ENCODE measurements around the gene FXYD5. TPM values are rescaled to one million over a fixed set of nuclear protein-coding genes. Genes with fewer than 3 reads are reported as not detected.

Gene FXYD5
- total and polyA plus RNA-seq, 10 of the 15 experiments (the other 5 are each of a cell fraction or from before 2014, with no cell fraction given), result 30.0 to 159 (median 93.9) TPM

- CTCF ChIA-PET, result interaction anchor here (0.8 to 2.4 kb wide), 3 partner anchors 8 to 56 kb away, joined by 3 to 14 read pairs (median 3); no protein-coding TSS in a partner anchor
- Histone ChIP-seq H3K27ac (ENCODE audit: control insufficient read depth, insufficient read depth) (no peak overlapping the region), H3K9me3 (replicated peaks; ENCODE audit: control insufficient read depth, insufficient read depth, low read length) (no peaks in the 10 kb centered on the region), H2AFZ (ENCODE audit: control insufficient read depth, low read depth, low read length) (no peak overlapping the region), H3K4me3 (no peak overlapping the region), H4K20me1 (ENCODE audit: control insufficient read depth, insufficient read depth) (no peaks in the 10 kb centered on the region), H3K9ac (ENCODE audit: control insufficient read depth, insufficient read depth, low read length) (no peak overlapping the region), H3K79me2 (ENCODE audit: control insufficient read depth, insufficient read depth, low read length) (no peaks in the 10 kb centered on the region), H3K4me1 (ENCODE audit: control insufficient read depth, insufficient read depth, low read length) (peaks cover 18% of the 10 kb centered on the region), H3K27me3 (replicated peaks in 1 of 2; ENCODE audit: control insufficient read depth in 2 of 2, insufficient read depth in 2 of 2, low read length in 1 of 2) (no peaks in the 10 kb centered on the region), H3K4me2 (ENCODE audit: control insufficient read depth, insufficient read depth) (no peak overlapping the region), H3K36me3 (ENCODE audit: control insufficient read depth in 2 of 2, insufficient read depth in 2 of 2, low read length in 1 of 2) (no peaks in the 10 kb centered on the region)
- in situ Hi-C loops (cut with MboI), result no loop called here
- no peak for ATAC-seq
- FAIRE-seq, result no peak
- POLR2A ChIA-PET, result interaction anchor here (0.5 to 1.0 kb wide), 3 partner anchors 13 to 120 kb away, joined by 3 read pairs; no protein-coding TSS in a partner anchor
- no peak for DNase-seq (ENCODE audit: low read depth, low spot score)
- intact Hi-C loops (cut with micrococcal nuclease; ENCODE audit: unreplicated experiment), result no loop called here
- RAD21 ChIA-PET (ENCODE audit: unreplicated experiment), result no interaction called here
- WGBS (ENCODE audit: insufficient coverage, insufficient replicate concordance, low lambda C conversion rate, missing lambda C conversion rate), result 50% methylated on average over 19 of the region's 19 CpGs
- no TSS peak for BruUV-seq (replicated peaks)
- SMC1A ChIA-PET (ENCODE audit: uncharacterized antibody, unreplicated experiment), result interaction anchor here (2.9 kb wide), 1 partner anchor 13 kb away, joined by 16 read pairs; no protein-coding TSS in a partner anchor
- TF ChIP-seq IRF3 (IDR thresholded peaks at IDR 0.05), result no peak
- no peak for TF ChIP-seq BMI1 (IDR thresholded peaks at IDR 0.05; ENCODE audit: borderline replicate concordance)
- TF ChIP-seq NFXL1 (IDR thresholded peaks at IDR 0.05; ENCODE audit: borderline replicate concordance), result no peak
- TF ChIP-seq SUPT20H (IDR thresholded peaks at IDR 0.05; ENCODE audit: borderline replicate concordance, control insufficient read depth, low read depth, low read length), result no peak
- no peak for TF ChIP-seq CBX3 (IDR thresholded peaks at IDR 0.05; ENCODE audit: borderline replicate concordance, low read depth)
- no peak for TF ChIP-seq MAX (IDR thresholded peaks at IDR 0.05; ENCODE audit: low read depth, low read length)
- TF ChIP-seq TBL1XR1 (IDR thresholded peaks at IDR 0.05; ENCODE audit: low read depth, low read length), result no peak
- TF ChIP-seq E4F1 (IDR thresholded peaks at IDR 0.05; ENCODE audit: borderline replicate concordance, partially characterized antibody), result no peak
- no peak for TF ChIP-seq POLR2AphosphoS2 (IDR thresholded peaks at IDR 0.05; ENCODE audit: low read depth, low read length)
- TF ChIP-seq CUX1 (IDR thresholded peaks at IDR 0.05; ENCODE audit: insufficient replicate concordance, low read depth, low read length), result no peak
- TF ChIP-seq E2F4 (IDR thresholded peaks at IDR 0.05; ENCODE audit: low read depth, low read length), result no peak
- no peak for TF ChIP-seq MTA3 (IDR thresholded peaks at IDR 0.05; ENCODE audit: borderline replicate concordance, low read length)
These were observed 31.6 kb upstream of the FXYD5 start for GRCh38 chr19:35122687-35123551.

Data from GM12878 (cell line).